Fibroblast of mammary gland (primary cell): ENCODE measurements around the gene P2RX5.

Experiments
- DNase-seq: peaks from one replicate; pipeline ENCODE4 v3.0.0-alpha.2; 2010; ENCODE audit warnings: low read depth
- H3K4me3 ChIP-seq: 2 replicates; pipeline ENCODE4 v1.5.1; 2011; ENCODE audit warnings: low read depth, mild to moderate bottlenecking, low read length, moderate library complexity; ENCODE audit not compliant: control insufficient read depth
- TF ChIP-seq, protein P1 (sequence below): conservative IDR thresholded peaks from 2 replicates; pipeline ENCODE4 v1.5.1; 2011; ENCODE audit warnings: low read depth, low read length, inconsistent platforms; ENCODE audit not compliant: control insufficient read depth, insufficient read depth

P2RX5 gene

DNA sequence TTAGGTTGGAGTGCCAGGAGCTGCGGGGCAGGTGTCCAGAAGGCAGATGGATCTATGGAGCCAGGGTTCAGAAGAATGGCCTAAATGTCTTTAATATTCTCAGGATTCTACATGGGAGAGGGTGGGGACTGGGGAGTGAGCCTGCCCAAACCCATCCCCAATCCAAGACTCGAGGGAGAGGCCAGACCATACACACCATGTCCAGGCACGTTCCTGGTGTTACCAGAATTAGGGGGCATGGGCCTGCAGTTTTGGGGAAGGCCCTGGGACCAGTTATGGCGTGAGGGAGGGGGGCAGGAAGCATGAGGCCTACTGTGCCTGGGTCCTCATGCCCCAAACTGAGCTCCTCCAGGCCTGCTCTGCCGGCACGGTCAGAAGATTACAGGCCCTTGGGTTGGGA lies 29.4 kb downstream of the P2RX5 start:
- no peak for DNase-seq
- TF ChIP-seq, protein P1, sequence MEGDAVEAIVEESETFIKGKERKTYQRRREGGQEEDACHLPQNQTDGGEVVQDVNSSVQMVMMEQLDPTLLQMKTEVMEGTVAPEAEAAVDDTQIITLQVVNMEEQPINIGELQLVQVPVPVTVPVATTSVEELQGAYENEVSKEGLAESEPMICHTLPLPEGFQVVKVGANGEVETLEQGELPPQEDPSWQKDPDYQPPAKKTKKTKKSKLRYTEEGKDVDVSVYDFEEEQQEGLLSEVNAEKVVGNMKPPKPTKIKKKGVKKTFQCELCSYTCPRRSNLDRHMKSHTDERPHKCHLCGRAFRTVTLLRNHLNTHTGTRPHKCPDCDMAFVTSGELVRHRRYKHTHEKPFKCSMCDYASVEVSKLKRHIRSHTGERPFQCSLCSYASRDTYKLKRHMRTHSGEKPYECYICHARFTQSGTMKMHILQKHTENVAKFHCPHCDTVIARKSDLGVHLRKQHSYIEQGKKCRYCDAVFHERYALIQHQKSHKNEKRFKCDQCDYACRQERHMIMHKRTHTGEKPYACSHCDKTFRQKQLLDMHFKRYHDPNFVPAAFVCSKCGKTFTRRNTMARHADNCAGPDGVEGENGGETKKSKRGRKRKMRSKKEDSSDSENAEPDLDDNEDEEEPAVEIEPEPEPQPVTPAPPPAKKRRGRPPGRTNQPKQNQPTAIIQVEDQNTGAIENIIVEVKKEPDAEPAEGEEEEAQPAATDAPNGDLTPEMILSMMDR: no peak
- H3K4me3 ChIP-seq: no peak overlapping the region

DNA sequence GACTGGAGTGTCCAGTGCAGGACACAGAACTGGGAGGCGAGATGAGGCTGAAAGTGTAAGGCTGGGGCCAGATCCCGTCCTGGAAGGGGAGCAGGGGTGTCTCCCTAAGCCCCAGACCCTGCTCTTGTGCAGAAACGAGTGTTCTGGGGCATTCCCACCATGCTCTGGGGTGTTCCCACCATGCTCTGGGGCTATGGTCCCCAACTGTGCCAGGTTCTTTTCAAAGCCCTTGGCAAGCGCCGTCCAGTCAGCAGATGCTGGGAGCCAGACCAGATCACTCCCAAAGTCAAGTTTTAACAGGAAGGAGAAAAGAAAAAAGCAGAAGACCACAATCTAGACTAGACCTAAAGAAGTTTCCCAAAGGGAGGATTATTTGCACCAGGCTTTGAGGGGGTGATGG lies 30.1 kb downstream of the P2RX5 start:
- TF ChIP-seq, protein P1: no peak
- DNase-seq: no peak
- no peak overlapping the region for H3K4me3 ChIP-seq

DNA sequence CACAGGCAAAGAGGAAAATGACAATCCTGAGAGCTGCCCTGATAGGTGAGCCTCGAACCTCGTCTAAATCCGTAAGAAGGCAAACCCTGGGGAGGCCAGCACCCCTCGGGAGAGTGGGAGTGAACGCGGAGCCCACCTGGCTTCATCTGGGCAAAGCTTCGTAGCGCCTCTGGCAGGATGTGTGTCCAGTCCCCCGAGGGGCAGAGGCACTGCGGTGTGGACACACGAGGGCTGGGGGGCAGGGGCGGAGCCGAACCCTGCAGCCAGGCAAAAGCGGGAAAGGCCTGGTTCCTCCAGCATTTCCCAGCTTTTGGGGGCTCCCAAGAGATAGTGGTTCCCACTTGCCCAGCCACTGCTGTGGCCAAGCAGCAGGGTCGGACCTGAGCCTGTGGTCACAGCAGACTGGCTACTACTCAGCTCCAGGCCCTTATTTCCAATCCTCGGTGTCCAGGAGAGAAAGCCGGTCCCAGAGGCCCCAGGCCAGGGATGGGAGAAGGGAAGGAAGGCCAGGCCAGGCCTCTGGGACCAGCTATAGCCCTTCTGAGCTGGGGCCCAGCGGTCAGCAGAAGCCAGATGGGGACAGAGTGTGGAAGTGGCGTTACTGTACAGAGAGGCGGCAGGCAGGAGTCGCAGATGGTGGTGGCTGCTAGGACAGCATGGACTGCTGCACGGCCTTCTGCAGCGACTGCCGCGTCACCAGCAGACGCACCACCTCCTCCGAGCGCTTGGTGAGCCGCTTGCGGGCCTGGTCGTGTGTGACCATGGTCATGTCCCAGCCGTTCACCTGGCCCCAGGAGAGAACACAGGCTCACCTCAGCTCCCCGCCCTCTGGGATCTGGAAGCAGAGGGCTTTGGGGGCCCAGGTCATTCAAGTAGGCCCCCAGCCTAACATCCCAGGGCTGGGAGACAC lies 32.6 kb downstream of the P2RX5 start:
- TF ChIP-seq, protein P1: no peak
- H3K4me3 ChIP-seq: no peak overlapping the region
- DNase-seq: no peak

DNA sequence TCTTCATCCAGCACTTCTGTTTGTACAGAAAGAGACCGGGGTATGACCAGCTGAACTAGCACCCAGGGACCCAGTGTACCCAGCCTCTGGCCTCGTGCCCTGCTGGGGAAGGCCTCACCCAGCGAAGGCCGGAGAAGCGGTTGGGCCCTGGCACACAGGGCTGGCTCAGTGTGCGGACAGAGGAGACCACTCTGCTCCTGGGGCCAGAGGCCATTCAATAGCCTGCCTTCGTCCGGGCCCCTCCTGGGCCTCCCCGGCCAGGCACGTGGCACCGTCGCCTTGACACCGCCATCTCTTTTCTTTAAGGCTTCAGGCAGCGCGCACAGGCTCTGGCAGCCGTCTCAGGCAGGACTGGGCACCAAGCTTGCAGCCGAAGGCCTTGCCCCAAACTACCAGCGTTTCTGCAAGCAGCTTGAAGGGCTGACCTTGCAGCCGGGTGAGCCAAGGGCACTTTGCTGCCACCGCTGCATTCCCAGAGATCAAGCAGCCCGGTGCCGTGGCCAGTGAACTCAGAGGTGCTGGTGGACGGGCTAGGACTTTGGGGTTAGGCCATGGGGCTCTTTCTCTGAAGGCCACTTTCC lies 35.6 kb downstream of the P2RX5 start:
- TF ChIP-seq, protein P1: no peak
- DNase-seq: no peak
- no peak overlapping the region for H3K4me3 ChIP-seq

DNA sequence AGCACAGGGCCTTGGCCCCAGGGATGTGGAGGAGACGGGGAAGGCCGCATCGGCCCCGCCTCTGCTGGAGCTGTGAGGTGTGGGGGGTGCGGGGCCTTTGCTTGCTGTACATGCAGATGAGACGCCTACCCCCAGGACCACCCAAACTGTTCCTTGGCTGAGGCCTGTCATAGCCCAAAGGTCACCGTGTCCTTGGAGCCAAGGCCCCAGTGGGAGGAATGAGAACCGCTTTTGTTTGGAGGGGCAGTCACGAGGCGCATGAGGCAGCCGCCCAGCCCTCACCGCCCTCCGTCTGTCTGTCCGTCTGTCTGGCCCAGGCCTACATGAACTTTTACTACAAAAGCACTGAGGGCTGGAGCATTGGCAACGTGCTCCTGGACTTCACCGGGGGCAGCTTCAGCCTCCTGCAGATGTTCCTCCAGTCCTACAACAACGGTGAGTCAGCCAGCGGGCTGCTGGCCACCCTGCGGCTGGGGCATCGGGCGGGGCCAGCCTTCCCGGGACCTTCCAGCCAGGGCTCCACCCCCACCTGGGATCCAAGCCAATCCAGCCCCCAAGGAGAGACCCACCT lies 36.3 kb downstream of the P2RX5 start:
- TF ChIP-seq, protein P1: peak; percentile 39
- H3K4me3 ChIP-seq: no peak overlapping the region
- peak; percentile 96 for DNase-seq

DNA sequence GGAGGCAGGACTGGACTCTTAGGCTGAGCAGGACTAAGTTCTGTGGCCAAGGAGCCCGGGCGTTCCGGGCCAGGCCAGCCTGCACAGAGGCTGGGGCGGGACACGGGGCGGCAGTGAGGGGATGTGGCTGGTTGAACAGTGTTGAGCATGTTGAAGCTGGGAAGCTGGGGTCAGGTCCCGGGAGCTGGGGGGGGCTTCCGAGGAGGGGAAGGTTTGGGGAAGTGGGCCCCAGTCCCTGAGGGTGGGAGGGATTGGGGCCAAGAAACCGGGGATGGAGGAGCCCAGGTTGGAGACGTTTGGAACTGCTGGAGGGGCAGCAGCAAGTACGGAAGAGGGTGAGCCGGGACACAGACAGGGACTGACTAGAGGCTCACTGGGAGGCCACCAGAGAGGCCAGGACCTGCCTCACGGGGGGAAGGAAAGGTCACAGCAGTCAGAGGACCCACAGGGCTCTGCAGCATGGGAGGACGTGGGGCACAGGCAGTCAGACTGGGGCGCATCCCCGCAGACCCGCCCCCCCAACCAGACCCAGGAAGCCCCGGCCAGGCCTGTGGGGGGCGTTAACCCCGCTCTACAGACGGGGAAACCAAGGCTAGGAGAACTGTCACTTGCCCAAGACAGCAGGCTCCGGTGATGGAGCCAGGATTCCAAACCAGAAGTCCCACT lies 37.0 kb downstream of the P2RX5 start:
- TF ChIP-seq, protein P1: no peak
- no peak for DNase-seq
- H3K4me3 ChIP-seq: no peak overlapping the region
